Esophagus muscularis mucosa (tissue), 4 donors: ENCODE results near the gene TIE1.

ENCODE experiments used
- EP300 ChIP-seq: sonication (generic); formaldehyde crosslinking; IDR thresholded peaks from one replicate; pipeline ENCODE4 v1.6.1; 2017; ENCODE audit warnings: antibody characterized with exemption
- POLR2A ChIP-seq: fragments of 450-650 bp; IDR thresholded peaks from one replicate; pipeline ENCODE4 v1.6.1; 2017; ENCODE audit warnings: antibody characterized with exemption, moderate library complexity, mild to moderate bottlenecking, low read depth
- POLR2AphosphoS5 ChIP-seq, 2 donors: sonication (generic); formaldehyde crosslinking; IDR thresholded peaks; one replicate each; pipeline ENCODE4 v1.6.1; 2017; ENCODE audit warnings: antibody characterized with exemption in 2 of 2
- TF ChIP-seq, protein P1 (sequence below), 3 experiments: fragments of 200-600 bp in 2 of 3; fragments of 450-650 bp in 1 of 3; sonication (generic) in 2 of 3; IDR thresholded peaks; one replicate each; pipeline ENCODE4 v1.5.1; 2017 to 2019; ENCODE audit warnings: antibody characterized with exemption in 3 of 3, mild to moderate bottlenecking in 2 of 3, moderate library complexity in 1 of 3

DNA sequence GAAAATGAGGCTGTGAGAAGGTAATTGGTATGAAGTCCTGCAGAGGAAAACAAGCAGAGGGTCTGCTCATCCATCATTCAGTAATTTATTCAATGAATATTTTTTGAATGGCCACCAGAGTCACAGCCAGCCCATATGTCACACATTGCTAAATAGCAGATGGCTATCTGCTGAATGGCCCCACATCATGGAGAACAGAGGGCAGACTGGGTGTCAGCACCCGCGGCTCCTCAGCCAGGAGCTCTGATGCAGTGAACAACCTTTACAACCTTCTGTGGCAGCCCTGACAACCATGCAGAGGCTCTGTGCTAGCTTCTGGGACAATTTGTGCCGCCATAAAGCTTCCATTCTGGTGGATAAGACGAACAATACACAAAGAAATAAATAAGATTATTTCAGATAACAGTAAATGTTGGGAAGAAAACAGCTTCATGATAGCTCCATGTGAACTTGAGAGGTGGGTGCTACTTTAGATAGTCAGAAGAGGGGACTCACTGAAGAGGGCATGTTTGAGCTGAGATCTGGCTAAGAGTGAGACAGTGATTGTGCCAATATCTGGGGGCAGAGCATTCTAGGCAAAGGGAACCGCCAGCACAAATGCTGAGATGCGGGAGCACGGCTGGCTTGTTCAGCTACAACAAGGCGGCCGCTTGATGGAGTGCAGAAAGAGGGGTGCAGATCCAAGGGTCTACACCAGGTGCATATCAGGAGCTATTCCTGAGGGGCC is 12.6 kb upstream of the TIE1 start:
- TF ChIP-seq, protein P1, sequence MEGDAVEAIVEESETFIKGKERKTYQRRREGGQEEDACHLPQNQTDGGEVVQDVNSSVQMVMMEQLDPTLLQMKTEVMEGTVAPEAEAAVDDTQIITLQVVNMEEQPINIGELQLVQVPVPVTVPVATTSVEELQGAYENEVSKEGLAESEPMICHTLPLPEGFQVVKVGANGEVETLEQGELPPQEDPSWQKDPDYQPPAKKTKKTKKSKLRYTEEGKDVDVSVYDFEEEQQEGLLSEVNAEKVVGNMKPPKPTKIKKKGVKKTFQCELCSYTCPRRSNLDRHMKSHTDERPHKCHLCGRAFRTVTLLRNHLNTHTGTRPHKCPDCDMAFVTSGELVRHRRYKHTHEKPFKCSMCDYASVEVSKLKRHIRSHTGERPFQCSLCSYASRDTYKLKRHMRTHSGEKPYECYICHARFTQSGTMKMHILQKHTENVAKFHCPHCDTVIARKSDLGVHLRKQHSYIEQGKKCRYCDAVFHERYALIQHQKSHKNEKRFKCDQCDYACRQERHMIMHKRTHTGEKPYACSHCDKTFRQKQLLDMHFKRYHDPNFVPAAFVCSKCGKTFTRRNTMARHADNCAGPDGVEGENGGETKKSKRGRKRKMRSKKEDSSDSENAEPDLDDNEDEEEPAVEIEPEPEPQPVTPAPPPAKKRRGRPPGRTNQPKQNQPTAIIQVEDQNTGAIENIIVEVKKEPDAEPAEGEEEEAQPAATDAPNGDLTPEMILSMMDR (IDR thresholded peaks at IDR 0.05): no peak
- TF ChIP-seq POLR2AphosphoS5 (IDR thresholded peaks at IDR 0.05): no peak
- no peak for TF ChIP-seq POLR2A
- no peak for TF ChIP-seq EP300
